ENCODE data around the gene KIF6. TPM values are rescaled to one million over a fixed set of nuclear protein-coding genes. Genes with fewer than 3 reads are reported as not detected.

Gene KIF6
- total RNA-seq, 1 donor from 2014 or later = 2.9 TPM

DNA sequence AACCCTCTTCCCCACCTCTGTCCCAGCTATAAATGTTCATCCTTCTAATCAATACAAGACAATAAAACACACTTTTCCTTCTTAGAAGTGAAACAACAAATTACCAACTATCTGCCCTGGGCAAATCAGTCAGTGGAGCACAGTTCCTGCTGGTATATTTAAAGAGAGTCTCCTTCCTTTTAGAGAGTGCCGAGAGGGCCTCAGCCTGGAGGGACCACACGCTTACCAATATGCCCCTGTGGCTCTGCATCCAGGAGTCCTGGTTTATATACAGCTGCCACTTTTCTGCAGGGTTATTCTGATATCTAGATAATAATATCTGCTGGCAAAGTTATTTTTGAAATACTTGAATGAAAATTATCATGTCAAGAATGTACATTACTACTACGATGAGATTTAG is 315.3 kb downstream of the KIF6 start:
- TF ChIP-seq CTCF (IDR thresholded peaks at IDR 0.05; ENCODE audit: unreplicated experiment) = no peak
- peaks cover 12% of the 10 kb centered on the region for H3K4me1 Mint-ChIP-seq (ENCODE audit: low read depth)
- DNase-seq (ENCODE audit: low spot score, unreplicated experiment) = no peak
- H3K36me3 Mint-ChIP-seq (ENCODE audit: insufficient read depth) = no peaks in the 10 kb centered on the region
- H3K9me3 Mint-ChIP-seq (ENCODE audit: low read depth) = peaks cover 7% of the 10 kb centered on the region
- H3K4me3 Mint-ChIP-seq (ENCODE audit: low read depth) = no peak overlapping the region
- no peaks in the 10 kb centered on the region for H3K27me3 Mint-ChIP-seq
- no peak overlapping the region for H3K27ac Mint-ChIP-seq

DNA sequence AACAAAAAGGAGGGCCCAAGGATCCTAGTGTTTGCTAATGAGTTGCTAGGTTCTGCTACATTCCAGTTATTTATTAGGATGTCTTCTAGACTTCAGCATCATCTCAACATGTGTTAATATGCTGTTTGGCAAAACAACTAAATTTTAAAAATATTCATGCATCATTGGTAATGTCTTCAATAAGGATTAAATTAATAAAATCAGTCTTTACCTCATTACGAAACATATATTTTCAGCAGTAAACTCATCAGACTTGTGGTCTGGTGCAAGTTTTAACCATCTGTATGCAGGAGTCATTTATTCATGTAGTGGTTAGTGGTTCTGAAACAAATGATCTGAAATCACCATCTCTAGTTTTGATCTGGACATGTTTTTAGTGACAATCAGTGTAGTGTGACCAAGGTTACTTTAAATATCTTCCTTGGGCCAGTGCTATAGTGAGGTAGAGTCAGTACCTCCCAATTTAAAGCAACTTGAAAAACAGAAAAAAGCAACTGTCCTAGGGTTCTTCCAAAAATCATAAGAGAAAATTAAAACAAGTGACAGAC is 317.7 kb downstream of the KIF6 start:
- Mint-ChIP-seq H3K9me3 (ENCODE audit: low read depth) (peaks cover 7% of the 10 kb centered on the region), H3K4me3 (ENCODE audit: low read depth) (no peak overlapping the region), H3K27me3 (no peaks in the 10 kb centered on the region), H3K27ac (no peak overlapping the region), H3K4me1 (ENCODE audit: low read depth) (peaks cover 18% of the 10 kb centered on the region), H3K36me3 (ENCODE audit: insufficient read depth) (no peaks in the 10 kb centered on the region)
- no peak for TF ChIP-seq CTCF (IDR thresholded peaks at IDR 0.05; ENCODE audit: unreplicated experiment)
- no peak for DNase-seq (ENCODE audit: low spot score, unreplicated experiment)

DNA sequence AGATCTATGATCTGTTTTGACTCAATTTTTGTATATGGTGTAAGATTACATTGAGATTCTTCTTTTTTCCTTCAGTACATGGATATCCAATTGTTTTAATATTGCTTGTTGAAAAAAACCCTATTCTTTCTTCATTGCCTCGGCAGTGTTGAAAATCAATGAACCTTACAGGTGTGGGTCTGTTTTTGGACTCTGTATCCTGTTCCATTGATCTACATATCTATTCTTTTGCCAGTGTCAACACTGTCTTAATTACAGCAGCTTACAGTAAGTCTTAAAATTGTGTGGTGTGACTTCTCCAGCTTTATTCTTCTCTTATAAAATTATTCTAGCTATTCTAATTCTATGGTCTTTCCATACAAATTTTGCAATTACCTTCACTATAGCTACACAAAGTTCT is 320.9 kb downstream of the KIF6 start:
- H3K9me3 Mint-ChIP-seq (ENCODE audit: low read depth) = peaks cover 7% of the 10 kb centered on the region
- no peak overlapping the region for H3K27ac Mint-ChIP-seq
- TF ChIP-seq CTCF (IDR thresholded peaks at IDR 0.05; ENCODE audit: unreplicated experiment) = no peak
- DNase-seq (ENCODE audit: low spot score, unreplicated experiment) = no peak
- H3K27me3 Mint-ChIP-seq = no peaks in the 10 kb centered on the region
- peaks cover 39% of the 10 kb centered on the region for H3K4me1 Mint-ChIP-seq (ENCODE audit: low read depth)
- H3K36me3 Mint-ChIP-seq (ENCODE audit: insufficient read depth) = no peaks in the 10 kb centered on the region
- no peak overlapping the region for H3K4me3 Mint-ChIP-seq (ENCODE audit: low read depth)

DNA sequence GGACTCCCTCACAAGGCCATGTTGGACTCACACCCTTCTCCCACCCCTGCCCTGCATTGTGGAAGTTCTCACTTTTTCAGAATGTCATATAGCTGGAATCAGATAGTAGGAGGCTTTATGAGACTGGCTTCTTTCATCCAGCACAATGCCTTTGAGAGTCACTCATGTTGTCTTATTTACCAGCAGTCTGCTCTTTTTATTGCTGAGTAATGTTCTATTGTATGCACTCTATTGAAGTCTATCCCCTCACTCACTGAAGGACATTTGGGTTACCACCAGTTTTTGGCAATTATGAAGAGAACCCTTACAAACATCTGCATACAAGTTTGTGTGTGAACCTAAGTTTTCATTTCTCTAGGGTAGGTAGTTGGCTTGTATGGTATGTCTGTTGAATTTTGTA is 321.9 kb downstream of the KIF6 start:
- no peak for TF ChIP-seq CTCF (IDR thresholded peaks at IDR 0.05; ENCODE audit: unreplicated experiment)
- Mint-ChIP-seq H3K4me1 (ENCODE audit: low read depth) (peaks cover 43% of the 10 kb centered on the region), H3K4me3 (ENCODE audit: low read depth) (no peak overlapping the region), H3K27ac (no peak overlapping the region), H3K27me3 (no peaks in the 10 kb centered on the region), H3K36me3 (ENCODE audit: insufficient read depth) (no peaks in the 10 kb centered on the region), H3K9me3 (ENCODE audit: low read depth) (peaks cover 7% of the 10 kb centered on the region)
- DNase-seq (ENCODE audit: low spot score, unreplicated experiment) = no peak

GRCh38 chr6:39402239-39402751 is 322.9 kb downstream of the KIF6 start:
- DNase-seq (ENCODE audit: low spot score, unreplicated experiment) = no peak
- no peak for TF ChIP-seq CTCF (IDR thresholded peaks at IDR 0.05; ENCODE audit: unreplicated experiment)
- Mint-ChIP-seq H3K9me3 (ENCODE audit: low read depth) (peaks cover 7% of the 10 kb centered on the region), H3K4me1 (ENCODE audit: low read depth) (peaks cover 51% of the 10 kb centered on the region), H3K36me3 (ENCODE audit: insufficient read depth) (no peaks in the 10 kb centered on the region), H3K27ac (peak overlapping the region; percentile 27), H3K4me3 (ENCODE audit: low read depth) (no peak overlapping the region), H3K27me3 (no peaks in the 10 kb centered on the region)

All from progenitor cell of endocrine pancreas (in vitro differentiated cells).